ENCODE results near the gene TMEM60.

TMEM60 gene

DNA sequence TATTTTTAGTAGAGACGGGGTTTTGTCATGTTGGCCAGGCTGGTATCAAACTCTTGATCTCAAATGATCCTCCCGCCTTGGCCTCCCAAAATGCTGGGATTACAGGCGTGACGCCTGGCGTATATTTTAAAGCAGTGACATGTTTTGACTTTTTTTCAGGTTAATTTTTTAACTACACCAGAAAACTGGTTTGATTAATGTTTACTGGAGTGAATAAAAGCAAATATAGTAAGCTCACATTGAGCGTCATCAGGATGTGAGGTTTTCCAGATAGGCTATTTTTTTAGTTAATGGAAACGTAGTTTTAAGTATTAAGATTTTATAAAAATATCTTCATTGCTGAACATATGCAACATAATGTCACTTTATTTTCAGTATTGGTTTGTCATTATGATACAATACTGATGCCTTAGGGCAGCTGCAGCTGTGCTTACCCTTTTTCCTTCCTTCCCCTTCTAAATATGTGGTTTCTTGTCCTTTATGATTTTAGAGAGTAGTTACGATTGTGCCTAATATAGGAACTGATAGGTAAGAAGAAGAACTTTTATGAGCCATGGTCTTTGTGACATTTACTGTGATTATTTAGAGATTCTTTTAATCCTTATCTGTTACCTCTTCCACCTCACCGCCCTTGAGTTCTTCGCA lies 37.3 kb downstream of the TMEM60 start:
- 0 out of 2 replicates have a peak overlapping the region, but pooled peaks have one; percentile 41 for H3K27ac ChIP-seq
- H4K20me1 ChIP-seq: peaks cover 94% of the 10 kb centered on the region
- no peak for TF ChIP-seq Cebpa-rat (IDR thresholded peaks at IDR 0.05)
- H3K36me3 ChIP-seq: peaks cover 20% of the 10 kb centered on the region
- H3K9me3 ChIP-seq: no peaks in the 10 kb centered on the region
- no peak overlapping the region for H3K4me3 ChIP-seq
- peak overlapping the region; percentile 50 for H3K4me2 ChIP-seq
- peak overlapping the region; percentile 19; the same call in 1 of the 2 replicates for H3K9ac ChIP-seq
- H3K4me1 ChIP-seq: peaks cover 22% of the 10 kb centered on the region
- H3K27me3 ChIP-seq: no peaks in the 10 kb centered on the region

DNA sequence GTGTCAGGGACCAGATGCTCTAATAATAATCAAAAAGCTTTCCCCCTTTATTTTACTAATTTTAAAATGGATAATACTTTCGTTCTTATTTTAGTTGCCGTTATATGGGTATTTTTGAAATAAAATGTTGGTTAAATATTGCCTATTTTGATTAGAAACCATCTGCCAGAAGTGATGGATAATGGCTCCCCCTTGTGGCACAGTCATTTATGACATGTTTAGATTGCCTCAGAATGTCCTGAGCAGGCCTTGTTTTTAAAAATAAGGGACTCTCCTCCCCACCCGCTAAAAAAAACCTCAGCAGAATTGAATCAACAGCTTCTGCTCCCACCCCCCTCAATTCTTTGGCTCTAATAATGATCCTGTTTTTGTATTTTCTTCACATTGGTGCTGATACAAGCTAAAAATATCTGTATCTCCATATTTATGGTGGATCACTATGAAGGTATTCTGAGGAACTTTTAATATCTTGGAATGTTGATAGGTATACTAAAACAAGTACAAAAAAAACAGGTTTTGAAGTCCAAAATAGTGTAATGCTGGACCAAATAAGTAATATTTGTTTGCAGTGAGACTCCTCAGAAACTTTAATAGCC lies 38.8 kb downstream of the TMEM60 start:
- Histone ChIP-seq H3K27ac (no peak overlapping the region), H3K36me3 (peaks cover 23% of the 10 kb centered on the region), H3K4me3 (no peak overlapping the region), H3K4me1 (peaks cover 22% of the 10 kb centered on the region), H3K4me2 (no peak overlapping the region), H3K9me3 (no peaks in the 10 kb centered on the region), H3K9ac (no peak overlapping the region), H4K20me1 (peaks cover 90% of the 10 kb centered on the region), H3K27me3 (no peaks in the 10 kb centered on the region)
- TF ChIP-seq Cebpa-rat (IDR thresholded peaks at IDR 0.05): no peak

DNA sequence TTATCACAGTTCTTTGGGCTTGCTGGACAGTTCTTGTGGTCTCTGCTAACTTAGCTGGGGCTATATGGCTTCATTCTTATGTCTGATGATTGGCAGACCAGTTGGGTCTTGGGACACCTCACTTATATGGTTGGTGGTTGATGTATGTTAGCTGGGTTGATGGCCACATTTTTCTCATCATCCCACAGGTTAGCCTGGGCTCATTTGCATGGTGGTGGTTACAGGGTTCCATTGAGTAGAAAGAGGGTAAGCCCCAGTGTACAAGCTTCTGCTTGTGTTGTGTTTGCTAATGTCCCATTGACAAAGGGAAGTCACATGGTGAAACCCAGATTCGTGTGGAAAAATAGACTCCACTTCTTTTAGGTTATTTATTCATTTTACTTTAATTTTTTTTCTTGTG lies 40.6 kb downstream of the TMEM60 start:
- H3K4me1 ChIP-seq: peaks cover 22% of the 10 kb centered on the region

DNA sequence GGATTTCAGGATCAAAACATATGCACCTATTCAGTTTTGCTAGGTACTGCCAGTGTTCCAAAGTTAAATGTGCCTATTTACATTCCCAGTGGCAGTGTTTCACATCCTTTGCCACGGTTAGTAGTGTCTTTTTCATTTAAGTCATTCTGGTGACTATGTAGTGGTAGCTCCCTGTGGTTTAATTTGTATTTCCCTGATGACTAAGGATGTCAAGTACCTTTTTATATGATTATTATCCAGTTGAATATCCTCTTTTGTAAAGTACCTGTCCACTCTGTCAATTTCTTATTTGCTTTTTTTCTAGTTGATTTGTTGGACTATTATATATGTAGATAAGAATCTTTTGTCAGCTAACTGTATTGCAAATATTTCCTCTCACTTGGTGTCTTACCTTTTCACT lies 45.1 kb downstream of the TMEM60 start:
- H4K20me1 ChIP-seq: peaks cover 46% of the 10 kb centered on the region
- peaks cover 59% of the 10 kb centered on the region for H3K36me3 ChIP-seq

More for the DNA sequence above, 40.6 kb downstream of the TMEM60 start:
- TF ChIP-seq Cebpa-rat (IDR thresholded peaks at IDR 0.05): no peak
- Histone ChIP-seq H3K27me3 (no peaks in the 10 kb centered on the region), H3K27ac (no peak overlapping the region), H3K36me3 (peaks cover 26% of the 10 kb centered on the region; the same call in 1 of the 2 replicates), H3K4me3 (no peak overlapping the region), H3K9me3 (no peaks in the 10 kb centered on the region), H4K20me1 (peaks cover 75% of the 10 kb centered on the region), H3K4me2 (no peak overlapping the region), H3K9ac (no peak overlapping the region)

DNA sequence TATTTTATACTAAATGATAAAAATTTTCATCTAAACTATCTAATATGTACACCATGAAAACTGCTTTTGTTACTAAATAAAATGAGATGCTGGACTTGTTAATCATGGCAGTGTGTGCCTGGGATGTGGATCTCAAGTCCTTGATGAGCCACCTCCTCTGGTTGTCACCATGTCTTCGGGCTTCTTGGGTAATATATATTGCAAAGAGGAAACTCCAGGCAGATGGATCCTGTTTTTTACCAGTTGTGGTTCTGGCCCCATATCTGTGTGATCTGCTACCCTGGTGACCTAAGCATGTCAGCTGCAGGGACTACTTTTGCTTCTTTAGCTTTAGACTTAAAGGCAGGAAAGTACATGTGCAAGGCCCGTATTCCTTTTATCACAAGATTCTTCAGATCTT lies 46.2 kb downstream of the TMEM60 start:
- H3K27me3 ChIP-seq: no peaks in the 10 kb centered on the region
- no peak overlapping the region for H3K4me3 ChIP-seq
- peaks cover 11% of the 10 kb centered on the region; the same call in 1 of the 2 replicates for H3K4me1 ChIP-seq
- no peak overlapping the region for H3K9ac ChIP-seq
- H3K9me3 ChIP-seq: no peaks in the 10 kb centered on the region
- peaks cover 46% of the 10 kb centered on the region; the same call in 1 of the 2 replicates for H4K20me1 ChIP-seq
- H3K36me3 ChIP-seq: peaks cover 66% of the 10 kb centered on the region
- H3K27ac ChIP-seq: no peak overlapping the region
- no peak overlapping the region for H3K4me2 ChIP-seq
- TF ChIP-seq Cebpa-rat (IDR thresholded peaks at IDR 0.05): no peak

More for the DNA sequence above, 45.1 kb downstream of the TMEM60 start:
- no peaks in the 10 kb centered on the region for H3K9me3 ChIP-seq
- no peaks in the 10 kb centered on the region for H3K27me3 ChIP-seq
- peaks cover 11% of the 10 kb centered on the region; the same call in 1 of the 2 replicates for H3K4me1 ChIP-seq
- H3K4me3 ChIP-seq: no peak overlapping the region
- H3K9ac ChIP-seq: no peak overlapping the region
- no peak overlapping the region for H3K27ac ChIP-seq
- H3K4me2 ChIP-seq: no peak overlapping the region
- TF ChIP-seq Cebpa-rat (IDR thresholded peaks at IDR 0.05): no peak

DNA sequence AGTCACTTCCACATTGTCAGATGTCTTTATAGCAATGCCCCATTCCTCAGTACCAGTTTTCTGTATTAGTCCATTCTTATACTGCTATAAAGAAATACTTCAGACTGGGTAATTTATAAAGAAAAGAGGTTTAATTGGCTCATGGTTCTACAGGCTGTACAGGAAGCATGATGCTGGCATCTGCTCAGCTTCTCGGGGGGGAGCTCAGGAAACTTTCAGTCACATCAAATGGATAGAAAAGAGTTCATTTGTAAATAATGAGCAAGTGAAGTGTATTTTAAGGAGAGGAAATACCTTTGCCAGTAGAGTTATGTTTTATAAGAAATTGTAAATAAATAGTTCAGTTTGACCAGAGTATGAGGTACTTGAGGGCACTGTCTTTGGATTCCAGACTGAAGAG lies 50.5 kb downstream of the TMEM60 start:
- no peak overlapping the region for H3K9ac ChIP-seq
- no peak overlapping the region for H3K4me2 ChIP-seq
- peaks cover 70% of the 10 kb centered on the region for H3K36me3 ChIP-seq
- no peaks in the 10 kb centered on the region for H3K9me3 ChIP-seq
- peaks cover 11% of the 10 kb centered on the region; the same call in 1 of the 2 replicates for H3K4me1 ChIP-seq
- H3K27ac ChIP-seq: no peak overlapping the region
- H3K4me3 ChIP-seq: no peak overlapping the region
- no peaks in the 10 kb centered on the region for H3K27me3 ChIP-seq
- TF ChIP-seq Cebpa-rat (IDR thresholded peaks at IDR 0.05): no peak
- H4K20me1 ChIP-seq: peaks cover 40% of the 10 kb centered on the region; the same call in 1 of the 2 replicates

DNA sequence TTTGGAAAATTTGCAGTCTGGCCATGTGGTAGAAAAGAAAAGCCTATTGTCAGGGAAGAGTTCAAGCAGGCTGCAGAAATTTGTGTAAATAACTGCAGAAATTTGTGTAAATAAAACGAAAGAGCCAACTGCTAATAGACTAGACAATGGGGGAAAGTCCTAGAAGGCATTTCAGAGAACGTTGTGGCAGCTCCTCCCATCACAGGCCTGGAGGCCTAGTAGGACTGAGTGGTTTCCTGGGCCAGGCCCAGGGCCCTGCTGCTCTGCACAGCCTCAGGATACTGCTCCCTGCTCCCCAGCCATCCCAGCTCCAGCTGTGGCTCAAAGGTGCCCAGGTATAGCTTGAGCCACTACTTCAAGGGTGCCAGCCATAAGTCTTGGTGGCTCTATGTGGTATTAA lies 51.1 kb downstream of the TMEM60 start:
- no peak for TF ChIP-seq Cebpa-rat (IDR thresholded peaks at IDR 0.05)
- H3K36me3 ChIP-seq: peaks cover 73% of the 10 kb centered on the region
- no peak overlapping the region for H3K4me2 ChIP-seq
- no peak overlapping the region for H3K9ac ChIP-seq
- H3K4me3 ChIP-seq: no peak overlapping the region
- H3K27ac ChIP-seq: no peak overlapping the region
- H3K27me3 ChIP-seq: no peaks in the 10 kb centered on the region
- peaks cover 9% of the 10 kb centered on the region; the same call in 1 of the 2 replicates for H3K4me1 ChIP-seq
- no peaks in the 10 kb centered on the region for H3K9me3 ChIP-seq
- peaks cover 45% of the 10 kb centered on the region; the same call in 1 of the 2 replicates for H4K20me1 ChIP-seq

DNA sequence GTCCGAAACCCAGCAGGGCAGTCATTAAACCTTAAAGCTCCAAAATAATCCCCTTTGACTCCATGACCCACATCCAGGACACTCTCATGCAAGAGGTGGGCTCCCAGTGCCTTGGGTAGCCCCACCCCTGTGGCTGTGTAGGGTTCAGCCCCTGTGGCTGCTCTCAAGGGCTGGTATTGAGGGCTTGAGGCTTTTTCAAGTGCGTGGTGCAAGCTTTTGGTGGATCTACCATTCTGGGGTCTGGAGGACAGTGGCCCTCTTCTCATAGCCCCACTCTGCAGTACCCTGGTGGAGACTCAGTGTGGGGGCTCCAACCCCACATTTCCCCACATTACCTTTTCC lies 51.4 kb downstream of the TMEM60 start:
- H3K4me1 ChIP-seq: peaks cover 5% of the 10 kb centered on the region; the same call in 1 of the 2 replicates
- H3K36me3 ChIP-seq: peaks cover 73% of the 10 kb centered on the region
- no peak for TF ChIP-seq Cebpa-rat (IDR thresholded peaks at IDR 0.05)
- no peak overlapping the region for H3K4me2 ChIP-seq
- no peak overlapping the region for H3K9ac ChIP-seq
- H3K27ac ChIP-seq: no peak overlapping the region
- H4K20me1 ChIP-seq: peaks cover 45% of the 10 kb centered on the region; the same call in 1 of the 2 replicates
- no peaks in the 10 kb centered on the region for H3K9me3 ChIP-seq
- H3K27me3 ChIP-seq: no peaks in the 10 kb centered on the region
- H3K4me3 ChIP-seq: no peak overlapping the region

DNA sequence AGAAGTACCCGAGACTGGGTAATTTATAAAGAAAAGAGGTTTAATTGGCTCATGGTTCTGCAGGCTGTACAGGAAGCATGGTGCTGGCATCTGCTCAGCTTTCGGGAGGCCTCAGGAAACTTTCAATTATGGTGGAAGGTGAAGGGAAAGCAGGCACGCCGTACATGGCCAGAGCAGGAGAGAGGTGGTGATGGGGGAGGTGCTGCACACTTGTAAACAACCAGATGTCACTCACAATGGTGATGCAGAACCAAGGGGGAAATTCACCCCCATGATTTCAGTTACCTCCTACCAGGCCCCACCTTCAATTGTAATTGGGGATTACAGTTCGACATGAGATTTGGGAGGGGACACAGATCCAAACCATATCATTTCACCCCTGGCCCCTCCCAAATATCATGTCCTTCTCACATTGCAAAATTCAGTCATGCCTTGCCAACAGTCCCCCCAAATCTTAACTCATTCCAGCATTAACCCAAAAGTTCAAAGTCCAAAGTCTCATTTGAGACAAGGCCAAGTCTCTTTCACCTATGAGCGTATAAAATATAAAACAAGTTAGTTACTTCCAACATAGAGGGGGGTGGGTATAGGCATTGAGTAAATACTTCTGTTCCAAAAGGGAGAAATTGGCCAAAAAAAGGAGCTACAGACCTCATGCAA lies 51.9 kb downstream of the TMEM60 start:
- H4K20me1 ChIP-seq: peaks cover 45% of the 10 kb centered on the region; the same call in 1 of the 2 replicates
- H3K4me3 ChIP-seq: no peak overlapping the region
- H3K27me3 ChIP-seq: no peaks in the 10 kb centered on the region
- no peaks in the 10 kb centered on the region for H3K9me3 ChIP-seq
- H3K36me3 ChIP-seq: peaks cover 70% of the 10 kb centered on the region
- H3K4me1 ChIP-seq: 0 out of 2 replicates have a peak, but pooled peaks cover under 1% of the 10 kb centered on the region
- TF ChIP-seq Cebpa-rat (IDR thresholded peaks at IDR 0.05): no peak
- no peak overlapping the region for H3K9ac ChIP-seq
- no peak overlapping the region for H3K27ac ChIP-seq
- H3K4me2 ChIP-seq: no peak overlapping the region

DNA sequence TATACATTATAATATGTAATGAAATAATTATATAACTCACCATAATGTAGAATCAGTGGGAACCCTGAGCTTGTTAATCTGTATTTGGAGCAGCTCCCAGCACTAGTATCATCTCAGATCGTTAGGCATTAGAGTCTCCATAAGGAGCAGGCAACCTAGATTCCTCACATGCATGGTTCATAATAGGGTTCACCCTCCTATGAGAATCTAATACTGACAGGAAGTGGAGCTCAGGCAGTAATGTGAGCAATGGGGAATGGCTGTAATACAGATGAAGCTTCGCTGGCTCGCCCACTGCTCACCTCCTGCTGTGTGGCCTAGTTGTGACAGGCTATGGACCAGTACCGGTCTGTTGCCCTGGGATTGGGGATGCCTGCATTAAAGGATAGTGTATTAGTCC lies 52.5 kb downstream of the TMEM60 start:
- peaks cover 70% of the 10 kb centered on the region for H3K36me3 ChIP-seq
- no peak overlapping the region for H3K4me2 ChIP-seq
- H3K4me3 ChIP-seq: no peak overlapping the region
- H3K9ac ChIP-seq: no peak overlapping the region
- peaks cover 44% of the 10 kb centered on the region; the same call in 1 of the 2 replicates for H4K20me1 ChIP-seq
- no peak for TF ChIP-seq Cebpa-rat (IDR thresholded peaks at IDR 0.05)
- H3K27me3 ChIP-seq: no peaks in the 10 kb centered on the region
- no peaks in the 10 kb centered on the region for H3K4me1 ChIP-seq
- H3K27ac ChIP-seq: no peak overlapping the region
- H3K9me3 ChIP-seq: no peaks in the 10 kb centered on the region

Data from BLaER1 (cell line).